Trophoblast cell (in vitro differentiated cells and primary cell): Measurements from ENCODE around the gene WNT5A.

Experiments
- DNase-seq, 2 donors: peaks; one replicate each; pipeline ENCODE4 v3.0.0-alpha.2; 2016
- H2AFZ ChIP-seq: 2 replicates; pipeline ENCODE4 v1.6.1; 2013; ENCODE audit warnings: low read length, moderate library complexity, mild to moderate bottlenecking; ENCODE audit not compliant: insufficient read depth, poor library complexity
- H2AK5ac ChIP-seq: 2 replicates; pipeline ENCODE4 v1.6.1; 2013; ENCODE audit warnings: mild to moderate bottlenecking, low read length
- H2BK120ac ChIP-seq: 2 replicates; pipeline ENCODE4 v1.6.1; 2013; ENCODE audit warnings: low read length, mild to moderate bottlenecking, moderate library complexity; ENCODE audit not compliant: insufficient read depth, poor library complexity
- H2BK12ac ChIP-seq: 2 replicates; pipeline ENCODE4 v1.6.1; 2013; ENCODE audit warnings: mild to moderate bottlenecking, low read length, moderate library complexity
- H2BK5ac ChIP-seq: 2 replicates; pipeline ENCODE4 v1.6.1; 2013; ENCODE audit warnings: low read length, low read depth, moderate library complexity, mild to moderate bottlenecking; ENCODE audit not compliant: poor library complexity
- H3K14ac ChIP-seq: 2 replicates; pipeline ENCODE4 v1.6.1; 2013; ENCODE audit warnings: mild to moderate bottlenecking, low read length
- H3K18ac ChIP-seq: 2 replicates; pipeline ENCODE4 v1.6.1; 2013; ENCODE audit warnings: mild to moderate bottlenecking, low read length
- H3K23ac ChIP-seq: 2 replicates; pipeline ENCODE4 v1.6.1; 2013; ENCODE audit warnings: low read length
- H3K27ac ChIP-seq: 2 replicates; pipeline ENCODE4 v1.5.1; 2013; ENCODE audit warnings: low read depth, mild to moderate bottlenecking, inconsistent platforms, low read length, moderate library complexity
- H3K27me3 ChIP-seq: 2 replicates; pipeline ENCODE4 v1.6.1; 2013; ENCODE audit warnings: inconsistent platforms, mild to moderate bottlenecking, low read length, moderate library complexity; ENCODE audit not compliant: insufficient read depth
- H3K36me3 ChIP-seq, 2 experiments: 1 replicate in 1 of 2; 2 replicates in 1 of 2; pipeline ENCODE4 v1.6.1; 2013; ENCODE audit warnings: low read length in 2 of 2, mild to moderate bottlenecking in 2 of 2, moderate library complexity in 1 of 2; ENCODE audit not compliant: insufficient read depth in 2 of 2, control insufficient read depth in 1 of 2
- H3K4ac ChIP-seq: 2 replicates; pipeline ENCODE4 v1.6.1; 2013; ENCODE audit warnings: low read depth, mild to moderate bottlenecking, low read length, moderate library complexity
- H3K4me1 ChIP-seq, 2 experiments: 1 replicate in 1 of 2; 2 replicates in 1 of 2; pipeline ENCODE4 v1.6.1; 2013; ENCODE audit warnings: low read length in 2 of 2, mild to moderate bottlenecking in 2 of 2, moderate library complexity in 1 of 2; ENCODE audit not compliant: insufficient read depth in 2 of 2, control insufficient read depth in 1 of 2
- H3K4me2 ChIP-seq: 2 replicates; pipeline ENCODE4 v1.6.1; 2013; ENCODE audit warnings: inconsistent platforms, mild to moderate bottlenecking, low read length, moderate library complexity
- H3K4me3 ChIP-seq: 2 replicates; pipeline ENCODE4 v1.5.1; 2013; ENCODE audit warnings: mild to moderate bottlenecking, low read depth, low read length, inconsistent platforms
- H3K79me1 ChIP-seq: one replicate; pipeline ENCODE4 v1.6.1; 2013; ENCODE audit warnings: low read length
- H3K79me2 ChIP-seq: 2 replicates; pipeline ENCODE4 v1.6.1; 2013; ENCODE audit warnings: low read length, mild to moderate bottlenecking; ENCODE audit not compliant: control insufficient read depth, insufficient read depth, poor library complexity
- H3K9ac ChIP-seq: 2 replicates; pipeline ENCODE4 v1.6.1; 2013; ENCODE audit warnings: mild to moderate bottlenecking, low read length
- H3K9me3 ChIP-seq: 2 replicates; pipeline ENCODE4 v1.6.1; 2013; ENCODE audit warnings: low read depth, mild to moderate bottlenecking, control low read depth, inconsistent platforms, low read length; ENCODE audit not compliant: insufficient read depth
- H4K12ac ChIP-seq: 2 replicates; pipeline ENCODE4 v1.6.1; 2013; ENCODE audit warnings: low read depth, mild to moderate bottlenecking, low read length, moderate library complexity
- H4K8ac ChIP-seq: 2 replicates; pipeline ENCODE4 v1.6.1; 2013; ENCODE audit warnings: low read depth, mild to moderate bottlenecking, low read length, moderate library complexity
- H4K91ac ChIP-seq: one replicate; pipeline ENCODE4 v1.6.1; 2013; ENCODE audit warnings: low read depth, mild to moderate bottlenecking, low read length, moderate library complexity
- WGBS: extraction: QIAGEN DNeasy Blood & Tissue Kit; methylation state at CpG from one replicate; pipeline ENCODE4 v1.1.7; 2013; ENCODE audit warnings: missing lambda C conversion rate; ENCODE audit not compliant: insufficient read length, insufficient coverage; ENCODE audit errors: extremely low coverage; 5-methylcytosine and 5-hydroxymethylcytosine counted together

WNT5A gene

DNA sequence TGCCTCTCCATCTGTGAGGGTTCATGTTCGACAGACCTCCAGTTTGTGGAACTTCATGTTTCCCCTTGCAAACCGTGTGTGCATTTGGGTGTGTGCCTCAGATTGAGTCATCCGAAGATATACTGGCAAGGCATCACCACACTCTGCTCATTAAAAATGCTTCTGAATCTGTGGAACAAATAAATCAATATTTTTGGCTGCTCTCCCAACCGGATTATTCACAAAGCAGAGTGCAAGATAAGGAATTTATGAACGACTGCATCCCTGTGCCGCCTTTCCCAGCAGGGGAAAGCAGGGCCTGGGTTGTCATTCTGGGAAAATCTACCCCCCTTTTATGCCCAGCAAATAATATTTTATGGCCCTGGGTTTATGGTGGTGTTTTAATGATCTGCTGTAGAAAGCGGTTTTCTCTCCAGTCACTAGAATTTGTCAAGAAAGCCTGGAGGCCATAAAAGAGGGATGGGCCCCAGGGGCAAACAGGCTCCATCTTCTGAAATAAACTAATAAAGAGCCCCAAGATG lies 4.2 kb upstream of the WNT5A start:
- Histone ChIP-seq H2AFZ (no peak overlapping the region), H2BK5ac (peak overlapping the region; percentile 13), H3K4me2 (no peak overlapping the region), H3K9ac (no peak overlapping the region), H4K8ac (no peak overlapping the region), H3K36me3 (no peaks in the 10 kb centered on the region), H3K18ac (no peak overlapping the region), H3K23ac (no peak overlapping the region), H3K4me3 (no peak overlapping the region), H3K79me1 (peaks cover 29% of the 10 kb centered on the region), H4K12ac (no peak overlapping the region), H4K91ac (no peak overlapping the region), H3K4me1 (peaks cover 14 to 25% of the 10 kb centered on the region in 2 experiments), H3K79me2 (peaks cover 18% of the 10 kb centered on the region), H2BK120ac (no peak overlapping the region), H3K9me3 (no peaks in the 10 kb centered on the region), H2AK5ac (no peak overlapping the region), H3K4ac (no peak overlapping the region), H3K27ac (no peak overlapping the region), H3K14ac (no peak overlapping the region), H3K27me3 (no peaks in the 10 kb centered on the region), H2BK12ac (peak overlapping the region; percentile 61)
- WGBS, result no CpG with 5 or more reads among the region's 7 CpGs
- DNase-seq, result no peak

DNA sequence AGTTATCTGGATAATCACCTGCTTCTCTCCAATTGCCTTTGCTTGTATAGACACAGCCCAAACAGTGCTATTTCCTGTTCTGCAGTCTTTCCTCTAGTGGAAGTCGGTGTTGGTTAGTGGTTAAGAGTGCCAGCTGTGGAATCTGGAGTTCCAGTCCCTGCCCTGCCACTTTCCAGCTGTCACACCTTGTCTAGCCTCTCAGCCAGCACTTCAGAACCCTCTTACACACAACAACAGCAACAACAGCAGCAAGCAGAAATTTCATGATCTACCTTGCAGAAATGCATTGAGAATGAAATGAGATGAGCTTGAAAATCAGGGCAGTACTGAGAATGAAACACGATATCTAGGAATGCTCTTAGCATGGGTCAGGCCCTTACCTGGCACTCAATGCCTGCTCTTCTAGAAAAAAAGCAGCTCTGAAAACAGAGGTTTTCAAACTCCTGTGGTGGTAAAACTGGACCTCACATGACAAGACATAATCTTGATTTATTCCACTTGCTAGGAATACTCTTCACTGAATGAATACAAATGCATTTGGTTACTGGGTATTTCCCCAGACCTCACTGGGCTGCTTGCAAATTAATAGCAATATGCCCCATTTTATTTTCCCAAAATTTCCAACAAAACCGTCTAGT lies 3.3 kb upstream of the WNT5A start:
- no peak overlapping the region for H3K14ac ChIP-seq
- no peak overlapping the region for H3K4ac ChIP-seq
- H3K23ac ChIP-seq, result no peak overlapping the region
- H3K79me2 ChIP-seq, result peaks cover 24% of the 10 kb centered on the region
- H3K79me1 ChIP-seq, result peaks cover 36% of the 10 kb centered on the region
- peak overlapping the region; percentile 97 for H3K4me2 ChIP-seq
- no peaks in the 10 kb centered on the region for H3K36me3 ChIP-seq
- no peak overlapping the region for H2BK12ac ChIP-seq
- peak overlapping the region; percentile 14 for H3K27ac ChIP-seq
- no peak overlapping the region for H3K4me3 ChIP-seq
- H2AK5ac ChIP-seq, result no peak overlapping the region
- H2AFZ ChIP-seq, result no peak overlapping the region
- H2BK120ac ChIP-seq, result no peak overlapping the region
- H3K9ac ChIP-seq, result no peak overlapping the region
- no peaks in the 10 kb centered on the region for H3K9me3 ChIP-seq
- no peak overlapping the region for H4K8ac ChIP-seq
- H2BK5ac ChIP-seq, result no peak overlapping the region
- WGBS, result no CpG with 5 or more reads among the region's 3 CpGs
- DNase-seq, result no peak
- no peak overlapping the region for H4K91ac ChIP-seq
- peaks cover 14 to 25% of the 10 kb centered on the region in 2 experiments for H3K4me1 ChIP-seq
- H3K18ac ChIP-seq, result no peak overlapping the region
- no peak overlapping the region for H4K12ac ChIP-seq
- H3K27me3 ChIP-seq, result no peaks in the 10 kb centered on the region

DNA sequence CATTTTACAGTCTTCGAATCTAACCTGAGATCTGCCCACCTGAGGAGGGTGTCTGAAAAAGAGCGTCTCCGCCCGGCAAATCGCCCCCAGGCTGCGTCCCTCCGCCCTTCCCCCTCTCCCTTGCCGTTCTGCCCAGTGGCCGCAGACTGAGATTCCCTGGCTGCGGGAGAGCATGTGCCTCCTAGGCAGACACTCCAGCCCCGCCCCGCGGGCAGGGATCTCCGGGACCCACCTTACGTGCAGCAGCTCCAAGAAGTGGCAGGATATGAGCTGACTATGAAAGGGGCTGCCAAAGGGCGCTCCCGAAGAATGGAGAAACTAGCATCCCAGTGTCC lies 2.7 kb upstream of the WNT5A start:
- no peak overlapping the region for H3K18ac ChIP-seq
- no peak overlapping the region for H3K23ac ChIP-seq
- H3K14ac ChIP-seq, result peak overlapping the region; percentile 65
- peaks cover 26% of the 10 kb centered on the region for H3K79me2 ChIP-seq
- H2BK12ac ChIP-seq, result peak overlapping the region; percentile 34
- WGBS, result no CpG with 5 or more reads among the region's 17 CpGs
- peak overlapping the region; percentile 29 for H3K27ac ChIP-seq
- peak overlapping the region; percentile 97 for H3K4me2 ChIP-seq
- no peaks in the 10 kb centered on the region for H3K36me3 ChIP-seq
- no peak overlapping the region for H3K4ac ChIP-seq
- peak overlapping the region; percentile 12 for H2AFZ ChIP-seq
- H3K9ac ChIP-seq, result no peak overlapping the region
- H2BK120ac ChIP-seq, result no peak overlapping the region
- H3K4me1 ChIP-seq, result peaks cover 14 to 26% of the 10 kb centered on the region in 2 experiments
- no peak overlapping the region for H2BK5ac ChIP-seq
- peak in 1 of 2 donors; percentile 27 for DNase-seq
- no peaks in the 10 kb centered on the region for H3K27me3 ChIP-seq
- H3K9me3 ChIP-seq, result no peaks in the 10 kb centered on the region
- H3K4me3 ChIP-seq, result peak overlapping the region; percentile 33
- H3K79me1 ChIP-seq, result peaks cover 40% of the 10 kb centered on the region
- peak overlapping the region; percentile 34 for H4K8ac ChIP-seq
- no peak overlapping the region for H4K12ac ChIP-seq
- no peak overlapping the region for H4K91ac ChIP-seq
- no peak overlapping the region for H2AK5ac ChIP-seq

DNA sequence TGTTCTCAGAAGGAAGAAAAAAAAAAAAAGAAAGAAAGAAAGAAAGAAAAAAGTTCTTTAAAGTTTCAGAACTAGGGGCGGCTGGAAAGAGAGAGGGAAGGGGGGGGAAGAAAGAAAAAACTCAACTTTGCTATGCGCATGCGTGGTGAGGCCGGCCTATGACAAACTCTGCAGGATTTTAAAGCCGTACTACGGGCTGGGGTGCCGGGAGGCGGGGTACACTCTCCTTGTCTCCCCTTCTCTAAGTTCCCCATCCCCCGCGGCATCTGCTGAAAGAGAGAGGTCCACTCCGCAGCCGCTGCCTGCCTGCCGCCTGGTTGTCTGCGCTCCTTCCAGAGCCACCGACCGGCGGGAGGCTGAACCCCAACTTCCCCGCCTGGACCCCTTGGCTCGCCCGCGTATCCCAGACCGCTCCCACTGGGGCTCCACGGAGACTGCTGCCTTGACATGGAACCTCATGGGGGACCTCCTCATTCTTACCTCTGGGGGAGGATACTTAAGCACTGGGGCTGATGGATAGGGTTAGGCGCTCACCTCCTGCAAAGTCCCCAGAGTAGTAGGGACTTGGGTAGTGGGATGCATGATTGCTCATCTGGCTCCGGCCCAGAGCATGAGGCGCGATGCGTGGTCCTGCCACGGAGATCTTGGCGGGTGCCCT lies 1.4 kb upstream of the WNT5A start:
- peak overlapping the region; percentile 1 for H2AK5ac ChIP-seq
- peak overlapping the region; percentile 64 for H2BK5ac ChIP-seq
- peak overlapping the region; percentile 89 for H3K14ac ChIP-seq
- peak overlapping the region; percentile 96 for H2AFZ ChIP-seq
- no peaks in the 10 kb centered on the region for H3K27me3 ChIP-seq
- no peaks in the 10 kb centered on the region for H3K9me3 ChIP-seq
- H3K79me2 ChIP-seq, result peaks cover 26% of the 10 kb centered on the region
- peak overlapping the region; percentile 75 for H3K4me3 ChIP-seq
- H3K4ac ChIP-seq, result peak overlapping the region; percentile 12
- no peaks in the 10 kb centered on the region for H3K36me3 ChIP-seq
- peaks cover 42% of the 10 kb centered on the region for H3K79me1 ChIP-seq
- peak overlapping the region; percentile 87 for H4K8ac ChIP-seq
- H3K23ac ChIP-seq, result no peak overlapping the region
- H3K9ac ChIP-seq, result peak overlapping the region; percentile 81
- peak overlapping the region; percentile 87 for H4K91ac ChIP-seq
- DNase-seq, result peak in 1 of 2 donors; percentile 55
- peak overlapping the region; percentile 86 for H2BK120ac ChIP-seq
- H4K12ac ChIP-seq, result peak overlapping the region; percentile 33
- peak overlapping the region; percentile 95 for H3K18ac ChIP-seq
- H3K27ac ChIP-seq, result peak overlapping the region; percentile 93
- H2BK12ac ChIP-seq, result peak overlapping the region; percentile 69
- no CpG with 5 or more reads among the region's 30 CpGs for WGBS
- peak overlapping the region; percentile 97 for H3K4me2 ChIP-seq
- peaks cover 21 to 35% of the 10 kb centered on the region in 2 experiments for H3K4me1 ChIP-seq
